ENCODE measurements around the gene ALDH3A2.
"Not testable (repeated sequence)": the region's sequence is repeated elsewhere in the genome, so short reads cannot be mapped to it uniquely, and the experiment has no call there.

The ALDH3A2 gene

DNA sequence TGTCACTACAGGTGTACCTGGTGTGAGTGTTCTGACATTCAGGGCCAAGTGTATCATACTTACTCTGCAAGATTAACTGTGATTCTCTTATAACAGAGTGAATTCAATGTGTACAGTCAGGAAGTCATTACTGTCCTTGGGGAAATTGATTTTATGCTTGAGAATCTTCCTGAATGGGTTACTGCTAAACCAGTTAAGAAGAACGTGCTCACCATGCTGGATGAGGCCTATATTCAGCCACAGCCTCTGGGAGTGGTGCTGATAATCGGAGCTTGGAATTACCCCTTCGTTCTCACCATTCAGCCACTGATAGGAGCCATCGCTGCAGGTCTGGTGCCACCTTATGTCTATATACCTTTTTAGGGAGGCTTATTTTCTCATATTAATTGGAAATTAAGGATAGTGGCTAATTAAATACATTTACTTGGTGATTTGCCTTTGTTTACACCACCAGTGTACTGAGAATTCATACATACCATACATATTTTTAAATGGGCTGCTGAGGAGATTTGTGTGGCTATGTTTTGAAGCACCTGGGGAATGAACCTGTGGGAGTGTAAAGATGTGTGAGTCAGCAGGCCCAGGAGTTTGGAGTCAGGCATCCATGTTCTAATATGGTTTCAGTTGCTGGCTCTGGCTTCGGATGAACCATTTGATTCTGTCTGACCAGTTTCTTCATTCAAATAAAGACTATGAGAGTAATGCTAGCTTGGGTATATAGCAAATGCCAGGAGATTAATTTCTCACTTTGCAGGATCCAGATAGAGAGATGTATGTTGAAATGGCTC is 3.1 kb downstream of the ALDH3A2 start:
- DNase-seq = no peak

DNA sequence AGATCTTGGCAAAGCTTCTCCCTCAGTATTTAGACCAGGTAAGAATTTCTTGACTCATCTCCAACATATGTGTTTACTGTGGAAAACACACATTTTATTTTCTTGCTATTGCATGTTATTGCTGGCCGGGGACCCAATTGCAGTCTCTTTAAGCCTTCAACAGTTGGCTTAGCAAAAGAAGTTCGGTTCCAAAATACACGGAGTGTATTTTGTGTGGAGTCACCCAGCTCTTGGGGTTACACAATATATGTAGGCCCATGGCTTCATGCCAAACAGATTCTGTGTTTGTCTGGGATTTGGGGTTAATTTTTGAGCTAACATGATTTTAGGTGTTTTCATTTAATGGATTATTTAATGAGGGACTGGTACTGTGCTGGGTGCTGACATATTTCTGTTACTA is 4.0 kb downstream of the ALDH3A2 start:
- DNase-seq = no peak

DNA sequence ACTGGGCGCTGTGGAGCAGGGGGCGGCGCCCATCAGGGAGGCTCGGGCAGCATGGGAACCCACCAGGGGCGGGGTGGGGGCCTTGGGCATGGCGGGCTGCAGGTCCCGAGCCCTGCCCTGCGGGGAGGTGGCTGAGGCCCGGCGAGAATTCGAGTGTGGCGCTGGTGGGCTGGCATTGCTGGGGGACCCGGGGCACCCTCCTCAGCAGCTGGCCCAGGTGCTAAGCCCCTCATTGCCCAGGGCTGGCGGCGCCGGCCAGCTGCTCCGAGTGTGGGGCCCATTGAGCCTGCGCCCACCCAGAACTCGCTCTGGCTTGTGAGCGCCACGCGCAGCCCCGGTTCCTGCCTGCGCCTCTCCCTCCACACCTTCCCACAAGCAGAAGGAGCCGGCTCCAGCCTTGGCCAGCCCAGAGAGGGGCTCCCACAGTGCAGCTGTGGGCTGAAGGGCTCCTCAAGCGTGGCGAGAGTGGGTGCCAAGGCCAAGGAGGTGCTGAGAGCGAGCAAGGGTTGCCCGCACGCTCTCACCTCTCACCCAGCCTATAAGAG is 5.9 kb downstream of the ALDH3A2 start:
- no peak for DNase-seq

DNA sequence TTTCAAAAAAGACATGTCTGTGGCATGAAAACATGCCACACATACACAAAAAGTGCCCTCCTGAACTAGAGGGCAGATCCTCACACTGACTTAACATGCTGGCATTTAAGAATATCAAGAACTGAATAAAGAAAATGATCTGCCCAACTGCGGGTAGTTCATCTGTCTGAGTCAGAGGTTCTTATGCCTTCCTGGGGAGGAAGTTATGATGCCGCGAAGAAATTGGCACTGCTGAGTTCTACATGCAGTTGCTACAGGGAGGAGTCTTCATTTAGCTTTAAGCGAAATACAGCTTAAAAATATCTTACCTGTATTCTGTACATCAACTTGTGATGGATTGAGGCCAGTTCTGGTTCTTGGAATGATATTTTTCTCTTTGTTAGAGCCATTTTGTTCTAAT is 6.3 kb downstream of the ALDH3A2 start:
- DNase-seq = no peak

DNA sequence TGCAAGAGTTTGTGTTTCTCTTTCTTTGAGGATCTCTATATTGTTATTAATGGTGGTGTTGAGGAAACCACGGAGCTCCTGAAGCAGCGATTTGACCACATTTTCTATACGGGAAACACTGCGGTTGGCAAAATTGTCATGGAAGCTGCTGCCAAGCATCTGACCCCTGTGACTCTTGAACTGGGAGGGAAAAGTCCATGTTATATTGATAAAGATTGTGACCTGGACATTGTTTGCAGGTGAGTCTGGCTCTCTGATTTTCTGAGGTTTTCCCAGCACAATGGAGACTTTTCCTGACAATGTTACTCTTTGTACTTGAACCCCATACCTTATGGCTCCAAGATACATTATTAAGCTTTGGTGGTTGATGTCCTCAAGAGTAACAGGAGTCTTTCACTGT is 7.8 kb downstream of the ALDH3A2 start:
- no peak for DNase-seq

DNA sequence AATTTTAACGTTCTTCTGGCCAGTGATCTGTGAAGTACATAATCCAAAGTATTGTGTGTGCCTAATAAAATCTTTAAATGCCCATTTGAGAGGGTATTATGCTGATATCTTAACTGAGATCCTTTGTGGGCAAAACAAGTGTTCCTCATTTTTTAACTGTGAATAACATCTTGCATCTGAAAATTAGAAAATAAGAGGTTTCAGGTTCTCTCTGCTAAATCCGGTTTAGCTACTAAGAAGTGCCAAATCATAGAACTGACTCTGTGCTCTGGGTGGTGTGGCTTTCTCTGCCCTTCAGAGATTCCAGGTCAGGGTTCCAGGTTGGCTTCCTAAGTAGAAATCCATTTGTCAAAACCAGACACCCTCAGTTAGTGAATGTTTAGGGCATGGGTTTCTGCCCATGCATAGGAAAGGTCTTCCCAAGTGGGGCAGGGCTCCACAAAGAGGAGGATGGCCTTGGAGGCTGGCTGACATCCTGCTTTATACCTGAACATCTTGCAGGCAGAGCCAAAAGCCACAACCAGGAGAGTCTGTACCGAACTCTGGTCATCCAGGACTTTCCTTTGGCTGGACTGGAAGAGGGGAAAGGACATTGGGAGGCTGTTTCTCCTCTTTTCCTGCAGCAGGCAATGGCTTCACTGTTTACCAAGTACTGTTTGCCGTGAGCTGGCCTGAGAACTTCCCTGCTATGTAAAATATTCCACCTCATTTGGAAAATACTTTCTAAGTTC is 8.5 kb downstream of the ALDH3A2 start:
- DNase-seq = no peak

DNA sequence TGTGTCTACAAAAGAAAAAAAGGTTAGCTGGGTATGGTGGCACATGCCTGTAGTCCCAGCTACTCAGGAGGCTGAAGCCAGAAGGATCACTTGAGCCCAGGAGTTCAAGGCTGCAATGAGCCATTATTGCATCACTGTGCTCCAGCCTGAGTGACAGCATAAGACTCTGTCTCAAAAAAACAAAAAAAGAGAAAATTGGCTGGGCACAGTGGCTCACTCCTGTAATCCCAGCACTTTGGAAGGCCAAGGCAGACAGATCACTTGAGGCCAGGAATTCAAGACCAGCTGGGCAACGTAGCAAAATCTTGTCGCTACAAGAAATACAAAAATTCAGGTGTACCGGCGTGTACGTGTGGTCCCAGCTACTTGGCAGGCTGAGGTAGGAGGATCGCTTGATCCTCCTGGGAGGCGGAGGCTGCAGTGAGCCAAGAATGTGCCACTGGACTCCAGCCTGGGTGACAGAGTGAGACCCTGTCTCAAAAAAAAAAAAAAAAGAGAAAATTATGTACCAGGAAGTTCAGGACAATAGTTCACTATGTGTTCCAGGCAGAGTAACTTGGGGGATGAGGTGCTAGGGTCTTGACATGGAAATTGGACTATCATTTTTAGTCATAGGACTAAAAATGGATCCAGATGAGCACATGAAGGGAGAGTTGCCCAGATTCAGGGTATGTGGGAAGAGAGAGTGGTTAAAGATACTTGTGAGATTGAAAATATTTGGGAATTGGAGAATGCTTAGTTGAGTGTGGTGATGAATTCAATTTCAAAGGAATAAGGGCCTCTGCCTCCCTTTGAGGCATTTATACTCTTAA is 11.0 kb downstream of the ALDH3A2 start:
- DNase-seq = no peak

DNA sequence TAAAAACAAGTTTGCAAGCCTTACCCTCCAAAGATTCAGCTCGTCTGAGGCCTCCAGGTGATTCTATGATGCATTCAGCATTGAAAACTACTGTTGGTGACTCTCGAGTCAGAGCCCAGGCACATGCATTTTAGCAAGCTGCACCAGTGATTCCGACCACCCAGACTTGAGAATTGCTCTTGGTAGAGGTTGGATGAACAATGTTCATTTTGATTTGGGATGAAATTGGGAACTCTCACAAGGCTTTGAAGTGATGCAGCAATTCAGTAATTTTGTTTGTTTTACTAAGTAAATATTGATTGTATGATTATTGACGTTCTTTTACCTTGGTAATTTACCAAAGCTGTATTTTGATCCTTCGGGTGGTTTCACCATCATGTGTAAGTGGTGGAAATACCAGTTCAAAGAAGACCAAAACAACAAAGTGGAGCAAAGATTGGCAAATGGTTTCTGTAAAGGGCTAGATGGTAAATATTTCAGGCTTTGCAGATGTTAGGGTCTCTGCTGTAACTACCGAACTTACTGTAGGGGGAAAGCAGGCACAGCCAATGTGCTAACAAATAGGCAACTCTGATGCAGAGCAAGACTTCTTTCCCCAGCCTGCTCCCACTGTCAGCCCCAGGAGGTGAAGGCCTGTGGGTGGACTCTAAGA is 11.8 kb downstream of the ALDH3A2 start:
- no peak for DNase-seq

DNA sequence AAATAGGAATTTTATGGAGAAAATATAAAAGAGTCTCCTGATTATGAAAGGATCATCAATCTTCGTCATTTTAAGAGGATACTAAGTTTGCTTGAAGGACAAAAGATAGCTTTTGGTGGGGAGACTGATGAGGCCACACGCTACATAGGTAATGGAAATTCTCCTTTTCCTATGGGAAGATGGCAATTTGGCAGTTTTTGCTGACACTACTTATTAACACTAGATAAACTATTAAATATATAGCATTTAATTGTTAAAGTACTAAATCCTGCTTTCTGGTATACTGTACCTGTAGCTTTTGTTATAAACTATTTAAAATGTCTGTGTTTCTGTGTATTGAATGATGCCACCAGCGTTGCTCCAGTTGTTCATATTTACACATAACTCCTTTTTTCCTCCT is 12.6 kb downstream of the ALDH3A2 start:
- no peak for DNase-seq

DNA sequence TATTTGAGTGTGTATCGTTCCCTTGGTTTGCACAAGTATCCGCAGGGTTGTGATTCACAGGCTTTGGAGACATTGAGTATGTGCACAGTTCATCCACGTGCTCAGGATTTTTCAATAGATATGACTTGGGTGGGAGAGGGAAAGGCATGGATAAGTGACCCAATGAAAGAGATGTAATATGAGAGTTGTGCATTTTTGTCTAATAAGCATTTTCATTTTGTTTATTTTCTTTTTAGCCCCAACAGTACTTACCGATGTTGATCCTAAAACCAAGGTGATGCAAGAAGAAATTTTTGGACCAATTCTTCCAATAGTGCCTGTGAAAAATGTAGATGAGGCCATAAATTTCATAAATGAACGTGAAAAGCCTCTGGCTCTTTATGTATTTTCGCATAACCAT is 14.5 kb downstream of the ALDH3A2 start:
- no peak for DNase-seq

DNA sequence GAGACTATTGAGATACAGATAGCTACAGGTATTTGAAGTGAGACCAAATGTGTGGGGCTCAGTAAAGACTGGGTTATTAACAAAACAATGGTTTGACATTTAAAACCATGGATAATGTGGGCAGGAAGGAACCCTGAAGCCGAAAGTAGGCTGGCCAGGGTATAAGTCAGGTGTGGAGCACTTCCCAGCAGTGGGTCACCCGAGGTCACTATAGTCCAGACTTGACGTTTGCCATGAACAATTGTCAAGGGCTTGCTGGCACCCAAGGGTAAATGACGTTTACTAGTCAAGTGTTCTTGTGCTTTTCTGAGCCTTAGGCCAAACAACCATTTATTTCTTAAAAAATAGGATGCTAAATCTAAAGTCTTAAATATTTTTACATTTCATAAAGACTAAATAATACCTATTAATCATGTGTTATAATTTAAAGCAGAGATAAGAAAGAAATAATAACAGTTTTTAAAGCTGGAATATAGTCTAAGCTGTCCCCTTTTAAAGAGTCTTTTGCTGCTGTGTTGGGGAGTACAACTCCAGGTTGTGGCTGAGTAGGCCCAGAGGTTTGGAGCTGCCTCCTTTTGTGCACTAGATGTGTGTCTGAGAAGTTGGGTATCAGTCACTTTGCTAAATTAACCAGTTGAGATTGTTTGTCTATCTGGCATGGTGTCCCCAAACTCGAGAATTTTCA is 15.7 kb downstream of the ALDH3A2 start:
- no peak for DNase-seq

DNA sequence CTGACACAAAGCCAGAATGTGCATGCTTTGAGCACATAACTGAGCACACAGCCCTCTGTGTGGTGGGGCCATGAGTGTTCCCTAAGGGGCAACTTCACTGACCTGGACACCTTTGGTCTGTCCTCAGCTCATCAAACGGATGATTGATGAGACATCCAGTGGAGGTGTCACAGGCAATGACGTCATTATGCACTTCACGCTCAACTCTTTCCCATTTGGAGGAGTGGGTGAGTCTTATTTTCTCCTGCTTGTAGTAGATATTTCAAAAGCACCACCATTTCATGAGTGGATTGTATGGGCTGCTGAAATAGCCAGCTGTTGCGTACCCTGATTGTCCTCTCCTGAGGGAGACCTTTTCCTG is 16.2 kb downstream of the ALDH3A2 start:
- DNase-seq = no peak

DNA sequence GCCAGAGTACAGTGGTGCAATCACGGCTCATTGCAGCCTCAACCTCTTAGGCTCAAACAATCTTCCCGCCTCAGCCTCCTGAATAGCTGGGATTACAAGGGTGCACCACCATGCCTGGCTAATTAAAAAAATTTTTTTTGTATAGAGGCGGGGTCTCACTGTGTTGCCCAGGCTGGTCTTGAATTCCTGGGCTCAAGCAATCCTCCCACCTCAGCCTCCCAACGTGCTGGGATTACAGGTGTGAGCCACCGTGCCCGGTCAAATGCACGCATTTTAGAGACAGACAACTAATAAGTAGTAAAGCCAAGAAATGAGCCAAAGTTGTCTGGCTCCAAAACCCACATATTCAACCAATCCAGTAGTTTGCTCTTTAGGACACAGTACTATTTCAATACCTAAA is 21.1 kb downstream of the ALDH3A2 start:
- not testable (repeated sequence) for DNase-seq

DNA sequence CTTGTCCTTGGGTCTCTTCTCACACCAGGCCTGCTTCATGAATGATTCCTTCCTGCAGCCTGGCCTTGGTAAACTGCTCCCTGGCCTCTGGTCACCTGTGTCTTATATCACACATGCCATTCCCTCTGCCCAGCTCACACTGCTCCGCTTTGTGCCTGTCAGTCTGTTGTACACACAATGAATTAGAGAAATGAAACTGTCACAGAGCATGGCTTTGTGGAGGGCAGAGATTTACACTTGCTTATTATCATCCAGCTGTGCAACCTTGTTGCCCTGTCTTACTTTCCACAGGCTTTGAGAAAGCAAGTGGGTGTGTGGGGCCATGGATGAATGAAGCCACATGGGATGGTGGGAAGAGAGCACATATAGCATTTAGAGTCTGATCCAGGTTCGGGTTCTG is 22.4 kb downstream of the ALDH3A2 start:
- no peak for DNase-seq

DNA sequence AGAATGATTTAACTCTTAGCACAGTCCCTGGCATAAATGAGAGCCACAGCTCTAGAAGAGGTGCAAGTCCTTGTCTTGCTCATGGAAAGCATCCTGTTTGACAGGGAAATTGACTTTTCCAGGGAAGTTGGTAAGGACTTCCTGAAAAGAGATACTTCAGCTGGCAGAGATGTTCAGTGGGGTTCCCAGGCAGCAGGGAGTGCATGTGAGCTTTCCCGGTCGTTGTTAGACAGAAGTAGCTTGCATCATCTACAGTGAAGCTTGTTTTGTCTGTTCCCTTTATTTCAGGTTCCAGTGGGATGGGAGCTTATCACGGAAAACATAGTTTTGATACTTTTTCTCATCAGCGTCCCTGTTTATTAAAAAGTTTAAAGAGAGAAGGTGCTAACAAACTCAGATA is 22.9 kb downstream of the ALDH3A2 start:
- no peak for DNase-seq

DNA sequence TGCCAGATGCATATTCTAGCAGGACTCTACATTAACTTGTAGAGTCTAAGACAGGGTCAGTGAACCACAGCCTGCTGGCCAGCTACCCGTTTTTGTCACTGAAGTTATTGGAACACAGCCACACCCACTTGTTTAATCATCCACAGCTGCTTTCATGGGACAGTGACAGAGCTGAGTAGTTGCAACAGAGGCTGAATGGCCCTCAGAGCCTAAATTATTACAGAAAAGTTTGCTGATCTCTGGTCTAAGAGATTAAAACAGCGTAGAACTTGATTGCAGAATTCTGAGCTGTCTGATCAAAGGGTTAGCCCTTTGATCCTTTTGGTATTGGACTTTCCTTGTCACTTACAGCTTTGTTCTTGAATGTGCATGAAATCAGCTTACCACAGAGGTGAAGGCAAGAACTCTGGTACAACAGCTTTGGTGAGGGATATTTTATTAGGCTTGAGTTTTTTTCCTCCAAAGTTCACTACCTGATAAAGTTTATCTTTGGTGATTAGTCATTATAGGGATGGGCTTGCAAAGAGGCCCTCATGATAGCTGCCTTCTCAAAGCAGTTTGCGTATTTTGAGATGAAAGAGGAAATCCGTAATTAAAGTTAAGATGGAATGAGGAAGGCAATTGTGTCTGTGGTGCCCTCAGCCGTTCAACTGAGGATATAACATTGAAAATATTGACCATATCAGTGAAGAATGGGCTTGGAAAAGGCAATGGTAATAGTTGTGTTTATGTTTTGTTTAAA is 23.6 kb downstream of the ALDH3A2 start:
- no peak for DNase-seq

DNA sequence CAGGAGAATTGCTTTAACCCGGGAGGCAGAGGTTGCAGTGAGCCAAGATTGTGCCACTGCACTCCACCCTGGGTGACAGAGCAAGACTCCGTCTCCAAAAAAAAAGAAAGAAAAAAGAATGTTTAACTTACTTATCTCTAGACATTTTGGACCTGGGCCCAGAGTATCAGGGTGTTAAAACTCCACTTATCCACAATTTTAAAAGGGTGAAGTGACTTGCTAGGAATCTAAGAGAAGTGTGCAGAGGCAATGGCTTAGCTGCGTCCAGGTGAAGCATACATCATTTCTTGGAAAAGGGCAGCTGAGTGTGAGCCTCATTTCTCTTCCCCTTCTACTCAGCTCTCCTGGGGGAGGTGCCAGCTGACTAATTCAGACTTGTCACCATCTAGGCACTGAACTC is 25.1 kb downstream of the ALDH3A2 start:
- no peak for DNase-seq

DNA sequence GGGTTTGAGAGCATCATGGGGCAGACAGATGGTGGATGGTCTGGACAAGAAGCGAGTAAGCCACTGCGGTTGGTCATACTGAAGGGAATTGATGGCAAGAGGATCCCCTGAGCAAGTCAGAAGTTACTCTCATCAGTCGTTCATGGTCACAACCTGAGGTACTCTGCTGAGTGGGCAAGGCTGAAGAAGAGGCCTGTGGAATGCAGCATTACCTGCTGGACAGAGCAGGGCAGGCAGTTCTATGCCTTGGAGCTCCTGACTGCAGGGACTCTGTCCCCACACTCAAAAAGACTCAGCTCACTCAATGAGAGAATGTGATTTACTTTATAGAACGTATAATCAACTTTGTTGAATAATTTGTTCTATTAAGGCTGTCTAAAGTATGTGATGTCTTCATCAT is 28.3 kb downstream of the ALDH3A2 start:
- no peak for DNase-seq

DNA sequence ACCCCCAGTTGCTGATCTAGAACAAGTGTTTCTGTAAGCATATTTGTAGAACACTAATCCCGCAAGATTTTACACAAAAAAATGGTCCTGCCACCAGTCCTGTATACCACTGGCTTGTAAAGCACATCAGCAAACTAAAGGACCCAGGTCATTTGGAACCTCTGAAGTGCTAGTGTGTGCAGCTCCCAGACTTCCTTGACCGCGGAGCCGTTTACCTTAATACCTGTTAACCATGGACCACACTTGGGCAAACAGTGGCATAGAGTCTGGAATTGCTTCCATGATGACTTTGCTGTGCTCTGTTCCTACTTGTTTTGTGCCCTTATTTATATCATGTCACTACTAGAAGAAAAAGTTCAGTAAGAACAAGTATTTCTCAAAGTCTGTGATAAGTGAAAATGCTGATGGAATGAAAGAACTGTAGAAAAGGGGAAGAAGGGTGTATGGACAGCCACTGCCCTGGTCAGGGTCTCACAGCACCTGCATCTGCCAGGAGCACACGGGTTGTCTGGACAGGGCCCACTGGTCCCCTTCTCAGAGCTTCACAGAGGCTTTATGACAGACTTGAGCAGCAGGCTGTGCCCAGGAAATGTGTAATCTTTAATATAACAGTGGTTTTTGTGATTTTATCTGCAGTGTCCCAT is 29.3 kb downstream of the ALDH3A2 start:
- DNase-seq = no peak

DNA sequence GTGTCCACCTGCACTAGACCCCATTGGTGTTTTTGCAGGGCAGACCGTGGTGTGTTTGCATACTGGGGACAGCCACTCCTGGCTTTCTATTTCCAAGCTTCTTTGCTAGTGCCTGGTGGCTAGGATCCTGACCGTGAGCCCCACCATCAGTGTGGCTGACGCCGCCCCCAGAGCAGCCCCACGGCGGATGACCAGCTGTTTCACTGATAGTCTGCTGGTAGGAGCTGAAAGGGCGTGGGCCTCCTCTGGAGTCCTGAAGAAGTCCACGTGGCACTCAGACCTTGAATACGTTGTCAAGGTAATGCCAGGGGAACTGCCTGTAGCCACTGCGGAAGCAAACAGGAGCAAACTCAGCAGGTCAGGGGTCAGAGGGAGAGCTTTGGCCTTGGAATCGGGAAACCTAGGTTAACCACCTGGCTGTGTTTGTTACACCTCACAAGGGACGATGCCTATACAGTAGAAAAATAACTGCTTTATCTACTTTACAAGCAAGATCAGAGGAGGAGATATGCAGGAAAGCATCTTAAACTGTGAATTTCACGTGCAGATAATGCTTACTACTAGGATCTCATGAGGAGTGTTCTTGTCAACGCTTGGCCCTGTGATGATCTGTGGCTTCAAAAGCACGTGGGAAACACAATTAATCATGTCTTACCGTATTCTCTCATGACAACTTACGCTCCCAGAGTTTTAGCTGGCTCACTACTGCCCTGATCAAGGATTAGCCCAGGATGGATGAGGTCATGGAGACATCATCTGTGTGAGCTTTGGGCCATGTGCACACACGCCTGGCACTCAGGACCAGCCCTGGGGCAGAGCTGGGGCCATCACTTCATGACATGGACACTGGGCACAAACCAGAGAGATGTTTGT is 30.3 kb downstream of the ALDH3A2 start:
- no peak for DNase-seq

Data from activated naive CD4-positive, alpha-beta T cell (primary cell).